ENCODE data around the gene NTN1. TPM values are rescaled to one million over a fixed set of nuclear protein-coding genes. Genes with fewer than 3 reads are reported as not detected.

Gene NTN1
- polyA plus RNA-seq, 1 donor from 2014 or later: 16.2 TPM

DNA sequence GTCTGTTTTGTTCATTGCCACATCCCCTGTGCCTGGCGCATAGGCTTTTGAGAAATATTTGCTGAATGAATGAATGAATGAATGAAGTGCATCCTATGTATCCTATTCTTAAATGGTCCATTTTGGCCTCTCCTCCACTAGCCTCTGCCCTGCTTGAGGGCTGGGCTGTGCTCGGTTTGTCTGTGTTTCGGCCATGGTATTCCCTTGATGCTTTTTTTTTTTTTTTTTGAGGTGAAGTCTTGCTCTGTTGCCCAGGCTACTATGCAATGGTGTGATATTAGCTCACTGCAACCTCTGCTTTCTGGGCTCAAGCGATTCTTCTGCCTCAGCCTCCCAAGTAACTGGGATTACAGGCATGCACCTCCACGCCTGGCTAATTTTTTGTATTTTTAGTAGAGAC lies 110.1 kb downstream of the NTN1 start:
- Histone ChIP-seq H4K20me1 (ENCODE audit: insufficient read depth) (no peaks in the 10 kb centered on the region), H3F3A (ENCODE audit: insufficient read depth, low read length, poor library complexity, severe bottlenecking) (no peaks in the 10 kb centered on the region), H3K36me3 (ENCODE audit: insufficient read depth, low read length) (no peaks in the 10 kb centered on the region), H3K79me2 (replicated peaks; ENCODE audit: insufficient read depth, low read length) (no peaks in the 10 kb centered on the region), H3K27me3 (ENCODE audit: insufficient read depth, low read depth, low read length) (no peaks in the 10 kb centered on the region), H3K9me2 (ENCODE audit: insufficient read depth, low read length) (no peaks in the 10 kb centered on the region), H3K9ac (ENCODE audit: low read length) (no peak overlapping the region), H3K4me3 (ENCODE audit: low read length) (no peak overlapping the region), H3K9me3 (ENCODE audit: low read length) (no peaks in the 10 kb centered on the region), H2AFZ (ENCODE audit: low read depth, low read length) (no peak overlapping the region), H3K27ac (ENCODE audit: low read length) (no peak overlapping the region), H3K4me2 (ENCODE audit: low read length) (no peak overlapping the region)
- TF ChIP-seq SMC3 (conservative IDR thresholded peaks at IDR 0.05; ENCODE audit: poor library complexity): no peak
- TF ChIP-seq, protein P1, sequence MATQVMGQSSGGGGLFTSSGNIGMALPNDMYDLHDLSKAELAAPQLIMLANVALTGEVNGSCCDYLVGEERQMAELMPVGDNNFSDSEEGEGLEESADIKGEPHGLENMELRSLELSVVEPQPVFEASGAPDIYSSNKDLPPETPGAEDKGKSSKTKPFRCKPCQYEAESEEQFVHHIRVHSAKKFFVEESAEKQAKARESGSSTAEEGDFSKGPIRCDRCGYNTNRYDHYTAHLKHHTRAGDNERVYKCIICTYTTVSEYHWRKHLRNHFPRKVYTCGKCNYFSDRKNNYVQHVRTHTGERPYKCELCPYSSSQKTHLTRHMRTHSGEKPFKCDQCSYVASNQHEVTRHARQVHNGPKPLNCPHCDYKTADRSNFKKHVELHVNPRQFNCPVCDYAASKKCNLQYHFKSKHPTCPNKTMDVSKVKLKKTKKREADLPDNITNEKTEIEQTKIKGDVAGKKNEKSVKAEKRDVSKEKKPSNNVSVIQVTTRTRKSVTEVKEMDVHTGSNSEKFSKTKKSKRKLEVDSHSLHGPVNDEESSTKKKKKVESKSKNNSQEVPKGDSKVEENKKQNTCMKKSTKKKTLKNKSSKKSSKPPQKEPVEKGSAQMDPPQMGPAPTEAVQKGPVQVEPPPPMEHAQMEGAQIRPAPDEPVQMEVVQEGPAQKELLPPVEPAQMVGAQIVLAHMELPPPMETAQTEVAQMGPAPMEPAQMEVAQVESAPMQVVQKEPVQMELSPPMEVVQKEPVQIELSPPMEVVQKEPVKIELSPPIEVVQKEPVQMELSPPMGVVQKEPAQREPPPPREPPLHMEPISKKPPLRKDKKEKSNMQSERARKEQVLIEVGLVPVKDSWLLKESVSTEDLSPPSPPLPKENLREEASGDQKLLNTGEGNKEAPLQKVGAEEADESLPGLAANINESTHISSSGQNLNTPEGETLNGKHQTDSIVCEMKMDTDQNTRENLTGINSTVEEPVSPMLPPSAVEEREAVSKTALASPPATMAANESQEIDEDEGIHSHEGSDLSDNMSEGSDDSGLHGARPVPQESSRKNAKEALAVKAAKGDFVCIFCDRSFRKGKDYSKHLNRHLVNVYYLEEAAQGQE (IDR thresholded peaks at IDR 0.05; ENCODE audit: borderline replicate concordance): no peak
- no peak for TF ChIP-seq RAD21 (conservative IDR thresholded peaks at IDR 0.05)
- TF ChIP-seq POLR2AphosphoS5 (IDR thresholded peaks at IDR 0.05): no peak

- Histone ChIP-seq H3K4me3 (ENCODE audit: low read length) (no peak overlapping the region), H3K9me3 (ENCODE audit: low read length) (no peaks in the 10 kb centered on the region), H3K4me2 (ENCODE audit: low read length) (no peak overlapping the region), H3K9ac (ENCODE audit: low read length) (no peak overlapping the region), H4K20me1 (ENCODE audit: insufficient read depth) (no peaks in the 10 kb centered on the region), H3F3A (ENCODE audit: insufficient read depth, low read length, poor library complexity, severe bottlenecking) (no peaks in the 10 kb centered on the region), H3K9me2 (ENCODE audit: insufficient read depth, low read length) (no peaks in the 10 kb centered on the region), H3K27me3 (ENCODE audit: insufficient read depth, low read depth, low read length) (no peaks in the 10 kb centered on the region), H3K36me3 (ENCODE audit: insufficient read depth, low read length) (no peaks in the 10 kb centered on the region), H3K79me2 (replicated peaks; ENCODE audit: insufficient read depth, low read length) (no peaks in the 10 kb centered on the region), H3K27ac (ENCODE audit: low read length) (no peak overlapping the region), H2AFZ (ENCODE audit: low read depth, low read length) (no peak overlapping the region)
- no peak for TF ChIP-seq SMC3 (conservative IDR thresholded peaks at IDR 0.05; ENCODE audit: poor library complexity)
- TF ChIP-seq TAF1 (IDR thresholded peaks at IDR 0.05; ENCODE audit: low read depth): no peak
- no peak for TF ChIP-seq RAD21 (conservative IDR thresholded peaks at IDR 0.05)
- TF ChIP-seq EP300 (conservative IDR thresholded peaks at IDR 0.05; ENCODE audit: poor library complexity, severe bottlenecking): no peak
- TF ChIP-seq POLR2AphosphoS5 (IDR thresholded peaks at IDR 0.05): no peak
- TF ChIP-seq, protein P2, sequence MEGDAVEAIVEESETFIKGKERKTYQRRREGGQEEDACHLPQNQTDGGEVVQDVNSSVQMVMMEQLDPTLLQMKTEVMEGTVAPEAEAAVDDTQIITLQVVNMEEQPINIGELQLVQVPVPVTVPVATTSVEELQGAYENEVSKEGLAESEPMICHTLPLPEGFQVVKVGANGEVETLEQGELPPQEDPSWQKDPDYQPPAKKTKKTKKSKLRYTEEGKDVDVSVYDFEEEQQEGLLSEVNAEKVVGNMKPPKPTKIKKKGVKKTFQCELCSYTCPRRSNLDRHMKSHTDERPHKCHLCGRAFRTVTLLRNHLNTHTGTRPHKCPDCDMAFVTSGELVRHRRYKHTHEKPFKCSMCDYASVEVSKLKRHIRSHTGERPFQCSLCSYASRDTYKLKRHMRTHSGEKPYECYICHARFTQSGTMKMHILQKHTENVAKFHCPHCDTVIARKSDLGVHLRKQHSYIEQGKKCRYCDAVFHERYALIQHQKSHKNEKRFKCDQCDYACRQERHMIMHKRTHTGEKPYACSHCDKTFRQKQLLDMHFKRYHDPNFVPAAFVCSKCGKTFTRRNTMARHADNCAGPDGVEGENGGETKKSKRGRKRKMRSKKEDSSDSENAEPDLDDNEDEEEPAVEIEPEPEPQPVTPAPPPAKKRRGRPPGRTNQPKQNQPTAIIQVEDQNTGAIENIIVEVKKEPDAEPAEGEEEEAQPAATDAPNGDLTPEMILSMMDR (IDR thresholded peaks at IDR 0.05; ENCODE audit: poor library complexity, severe bottlenecking): no peak
- TF ChIP-seq MXI1 (conservative IDR thresholded peaks at IDR 0.05; ENCODE audit: poor library complexity, severe bottlenecking): no peak
- TF ChIP-seq, protein P1 (IDR thresholded peaks at IDR 0.05; ENCODE audit: borderline replicate concordance): no peak
- TF ChIP-seq EZH2 (IDR thresholded peaks at IDR 0.05; ENCODE audit: borderline replicate concordance, insufficient read depth, low read length, poor library complexity, severe bottlenecking): no peak
These were observed 111.0 kb downstream of the NTN1 start for GRCh38 chr17:9132291-9132690.

Measured in neural cell (in vitro differentiated cells).